SU-DHL-6 (cell line): Measurements from ENCODE around the gene SERINC5.

Source experiments
- CTCF ChIP-seq: fragments of 200-600 bp; sonication (generic); IDR thresholded peaks from one replicate; pipeline ENCODE4 v1.5.1; 2017; ENCODE audit warnings: antibody characterized with exemption, mild to moderate bottlenecking, low read length, moderate library complexity; ENCODE audit not compliant: insufficient read depth, poor library complexity, severe bottlenecking
- EZH2phosphoT487 ChIP-seq: fragments of 200-600 bp; sonication (generic), shearing (Covaris generic); conservative IDR thresholded peaks from 2 replicates; pipeline ENCODE4 v1.6.1; 2018; ENCODE audit warnings: mild to moderate bottlenecking, antibody characterized with exemption, low read length, moderate library complexity, mixed read lengths

GRCh38 chr5:80210014-80210413 lies 45.8 kb downstream of the SERINC5 start:
- TF ChIP-seq CTCF (no peak), EZH2phosphoT487 (no peak)
